Loucy (cell line): ENCODE data around the gene ZCCHC14.
"Not testable (repeated sequence)": the region's sequence is repeated elsewhere in the genome, so short reads cannot be mapped to it uniquely, and the experiment has no call there.

Experiments used
- H2AFZ ChIP-seq: fragments of 200-600 bp; sonication (generic); 2 replicates; pipeline ENCODE4 v1.6.0; 2016; ENCODE audit warnings: antibody characterized with exemption, mild to moderate bottlenecking, low read length, moderate library complexity
- H3F3A ChIP-seq: fragments of 200-600 bp; 2 replicates; pipeline ENCODE4 v1.6.0; 2016; ENCODE audit warnings: antibody characterized with exemption, low read depth, mild to moderate bottlenecking
- H3K27me3 ChIP-seq: fragments of 200-600 bp; sonication (generic); 2 replicates; pipeline ENCODE4 v1.6.1; 2014; ENCODE audit warnings: low read length, mild to moderate bottlenecking; ENCODE audit not compliant: insufficient read depth, poor library complexity, severe bottlenecking
- H3K36me3 ChIP-seq: fragments of 200-600 bp; sonication (generic); 2 replicates; pipeline ENCODE4 v1.6.1; 2016; ENCODE audit warnings: low read length; ENCODE audit not compliant: insufficient read depth
- H3K4me1 ChIP-seq: fragments of 200-600 bp; sonication (generic); 2 replicates; pipeline ENCODE4 v1.5.1; 2014; ENCODE audit warnings: low read length, mild to moderate bottlenecking; ENCODE audit not compliant: insufficient read depth, poor library complexity, severe bottlenecking
- H3K4me2 ChIP-seq: fragments of 200-600 bp; sonication (generic); 2 replicates; pipeline ENCODE4 v1.6.0; 2014; ENCODE audit warnings: antibody characterized with exemption, low read length, low read depth, mild to moderate bottlenecking; ENCODE audit not compliant: poor library complexity, severe bottlenecking
- H3K4me3 ChIP-seq: fragments of 200-600 bp; sonication (generic); 2 replicates; pipeline ENCODE4 v1.5.1; 2014; ENCODE audit warnings: low read length, mild to moderate bottlenecking, mixed read lengths; ENCODE audit not compliant: poor library complexity, severe bottlenecking
- H3K79me2 ChIP-seq: fragments of 200-600 bp; sonication (generic); 2 replicates; pipeline ENCODE4 v1.6.1; 2014; ENCODE audit warnings: low read length; ENCODE audit not compliant: insufficient read depth
- H3K9ac ChIP-seq: fragments of 200-600 bp; sonication (generic); 2 replicates; pipeline ENCODE4 v1.6.0; 2014; ENCODE audit warnings: mild to moderate bottlenecking, low read depth, low read length, moderate library complexity; ENCODE audit not compliant: poor library complexity, severe bottlenecking
- H3K9me2 ChIP-seq: fragments of 200-600 bp; sonication (generic); replicated peaks from 2 replicates; pipeline ENCODE4 v1.6.1; 2016; ENCODE audit warnings: low read depth, low read length, mixed read lengths
- H3K9me3 ChIP-seq: fragments of 200-600 bp; sonication (generic); 2 replicates; pipeline ENCODE4 v1.6.1; 2014; ENCODE audit warnings: mild to moderate bottlenecking, antibody characterized with exemption, low read length, low read depth; ENCODE audit not compliant: insufficient read depth
- H4K20me1 ChIP-seq: fragments of 200-600 bp; sonication (generic); 2 replicates; pipeline ENCODE4 v1.6.0; 2014; ENCODE audit warnings: antibody characterized with exemption, low read length, mild to moderate bottlenecking; ENCODE audit not compliant: insufficient read depth, poor library complexity, severe bottlenecking
- EZH2phosphoT487 ChIP-seq: fragments of 200-600 bp; IDR thresholded peaks from 2 replicates; pipeline ENCODE4 v1.6.1; 2018; ENCODE audit warnings: antibody characterized with exemption, mild to moderate bottlenecking, moderate library complexity, borderline replicate concordance
- TF ChIP-seq, protein P1 (sequence below): fragments of 200-600 bp; sonication (generic); conservative IDR thresholded peaks from 2 replicates; pipeline ENCODE4 v1.5.1; 2014; ENCODE audit warnings: mild to moderate bottlenecking, antibody characterized with exemption, low read length

ZCCHC14 gene

DNA sequence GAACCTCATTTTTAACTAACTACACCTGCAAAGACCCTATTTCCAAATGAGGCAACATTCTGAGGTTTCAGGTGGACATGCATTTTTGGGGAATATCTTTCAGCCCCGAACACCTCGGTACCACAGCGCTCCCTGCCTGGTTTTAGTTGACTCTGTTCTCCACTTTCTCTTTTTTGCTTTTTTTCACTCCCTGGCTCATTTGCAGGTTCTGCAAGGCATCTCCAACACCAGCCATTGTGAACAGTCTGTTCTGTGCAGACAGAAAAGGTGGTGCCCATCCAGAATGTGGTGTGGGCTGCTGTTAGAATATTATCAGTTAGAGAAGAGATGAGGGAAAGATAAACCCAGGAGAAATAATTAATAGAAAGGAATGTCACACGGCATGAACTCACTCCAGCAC lies 32.5 kb upstream of the ZCCHC14 start:
- H4K20me1 ChIP-seq, result no peaks in the 10 kb centered on the region
- H3K79me2 ChIP-seq, result no peaks in the 10 kb centered on the region
- no peak overlapping the region for H3K9ac ChIP-seq
- no peaks in the 10 kb centered on the region for H3K9me3 ChIP-seq
- no peaks in the 10 kb centered on the region for H3K36me3 ChIP-seq
- no peaks in the 10 kb centered on the region for H3K27me3 ChIP-seq
- no peak overlapping the region for H2AFZ ChIP-seq
- no peaks in the 10 kb centered on the region for H3K4me1 ChIP-seq
- no peak overlapping the region for H3K4me2 ChIP-seq
- H3F3A ChIP-seq, result no peaks in the 10 kb centered on the region
- no peak overlapping the region for H3K4me3 ChIP-seq
- no peaks in the 10 kb centered on the region for H3K9me2 ChIP-seq
- TF ChIP-seq, protein P1, sequence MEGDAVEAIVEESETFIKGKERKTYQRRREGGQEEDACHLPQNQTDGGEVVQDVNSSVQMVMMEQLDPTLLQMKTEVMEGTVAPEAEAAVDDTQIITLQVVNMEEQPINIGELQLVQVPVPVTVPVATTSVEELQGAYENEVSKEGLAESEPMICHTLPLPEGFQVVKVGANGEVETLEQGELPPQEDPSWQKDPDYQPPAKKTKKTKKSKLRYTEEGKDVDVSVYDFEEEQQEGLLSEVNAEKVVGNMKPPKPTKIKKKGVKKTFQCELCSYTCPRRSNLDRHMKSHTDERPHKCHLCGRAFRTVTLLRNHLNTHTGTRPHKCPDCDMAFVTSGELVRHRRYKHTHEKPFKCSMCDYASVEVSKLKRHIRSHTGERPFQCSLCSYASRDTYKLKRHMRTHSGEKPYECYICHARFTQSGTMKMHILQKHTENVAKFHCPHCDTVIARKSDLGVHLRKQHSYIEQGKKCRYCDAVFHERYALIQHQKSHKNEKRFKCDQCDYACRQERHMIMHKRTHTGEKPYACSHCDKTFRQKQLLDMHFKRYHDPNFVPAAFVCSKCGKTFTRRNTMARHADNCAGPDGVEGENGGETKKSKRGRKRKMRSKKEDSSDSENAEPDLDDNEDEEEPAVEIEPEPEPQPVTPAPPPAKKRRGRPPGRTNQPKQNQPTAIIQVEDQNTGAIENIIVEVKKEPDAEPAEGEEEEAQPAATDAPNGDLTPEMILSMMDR, result no peak
- no peak for TF ChIP-seq EZH2phosphoT487

DNA sequence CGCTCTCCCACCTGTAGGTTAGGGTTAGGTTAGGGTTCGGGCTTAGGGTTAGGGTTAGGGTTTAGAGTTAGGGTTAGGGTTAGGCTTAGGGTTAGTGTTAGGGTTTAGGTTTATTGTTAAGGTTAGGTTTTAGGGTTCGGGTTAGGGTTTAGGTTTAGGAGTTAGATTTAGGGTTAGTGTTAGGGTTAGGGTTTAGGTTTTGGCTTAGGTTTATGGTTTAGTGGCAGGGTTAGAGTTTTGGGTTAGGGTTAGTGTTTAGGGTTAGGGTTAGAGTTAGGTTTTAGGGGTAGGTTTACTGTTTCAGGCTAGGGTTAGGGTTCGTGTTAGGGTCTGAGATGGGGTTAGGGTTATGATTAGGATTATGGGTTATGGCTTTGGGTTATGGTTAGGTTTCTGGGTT lies 31.6 kb upstream of the ZCCHC14 start:
- H4K20me1 ChIP-seq, result no peaks in the 10 kb centered on the region
- no peak overlapping the region for H3K9ac ChIP-seq
- no peaks in the 10 kb centered on the region for H3K36me3 ChIP-seq
- no peak overlapping the region for H3K4me3 ChIP-seq
- no peaks in the 10 kb centered on the region for H3F3A ChIP-seq
- H3K9me3 ChIP-seq, result no peaks in the 10 kb centered on the region
- H3K79me2 ChIP-seq, result no peaks in the 10 kb centered on the region
- H3K4me1 ChIP-seq, result no peaks in the 10 kb centered on the region
- no peak overlapping the region for H2AFZ ChIP-seq
- no peak for TF ChIP-seq EZH2phosphoT487
- TF ChIP-seq, protein P1, result no peak
- no peak overlapping the region for H3K4me2 ChIP-seq
- no peaks in the 10 kb centered on the region for H3K9me2 ChIP-seq
- H3K27me3 ChIP-seq, result no peaks in the 10 kb centered on the region

DNA sequence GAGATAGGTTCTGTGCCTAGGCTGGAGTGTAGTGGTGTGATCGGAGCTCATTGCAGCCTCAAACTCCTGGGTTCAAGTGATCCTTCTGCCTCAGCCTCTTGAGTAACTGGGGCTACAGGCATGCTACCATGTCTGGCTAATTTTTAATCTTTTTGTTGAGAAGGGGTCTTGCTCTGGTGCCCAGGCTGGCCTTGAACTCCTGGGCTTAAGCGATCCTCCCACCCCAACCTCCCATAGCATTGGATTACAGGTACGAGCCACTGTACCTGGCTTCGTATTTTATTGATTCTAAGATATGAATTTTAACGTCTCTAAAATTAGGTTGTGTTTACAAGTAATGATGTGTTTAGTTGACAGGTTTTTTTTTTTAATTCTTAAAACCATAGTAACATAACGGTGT lies 30.8 kb upstream of the ZCCHC14 start:
- H2AFZ ChIP-seq, result not testable (repeated sequence)

DNA sequence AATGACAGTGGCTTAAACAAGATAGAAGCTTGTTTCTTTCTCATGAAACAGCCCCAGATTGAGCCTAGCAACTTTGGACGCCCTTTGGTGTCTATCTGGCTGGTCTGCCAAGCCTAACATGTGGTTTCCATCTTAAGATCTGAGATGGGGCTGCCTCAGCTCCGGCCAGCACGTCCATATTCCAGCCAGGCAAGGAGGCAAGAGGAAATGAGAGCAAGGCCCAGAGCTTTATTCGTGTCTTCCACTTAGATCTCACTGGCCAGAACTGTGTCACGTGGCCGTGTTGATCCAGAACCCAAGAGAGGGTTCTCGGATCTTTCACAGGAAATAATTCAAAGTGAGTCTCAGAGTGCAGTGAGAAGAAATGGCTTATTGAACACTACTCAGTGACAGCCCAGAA lies 28.9 kb upstream of the ZCCHC14 start:
- not testable (repeated sequence) for H3K79me2 ChIP-seq, H3K4me3 ChIP-seq, H2AFZ ChIP-seq, H3K9me3 ChIP-seq, H3K36me3 ChIP-seq, H4K20me1 ChIP-seq, H3K27me3 ChIP-seq, H3F3A ChIP-seq, H3K4me2 ChIP-seq, H3K9ac ChIP-seq, H3K4me1 ChIP-seq, H3K9me2 ChIP-seq

More for the DNA sequence above, 30.8 kb upstream of the ZCCHC14 start:
- not testable (repeated sequence) for H3K9ac ChIP-seq, H3K4me2 ChIP-seq, H4K20me1 ChIP-seq, H3K4me1 ChIP-seq, H3K4me3 ChIP-seq, H3F3A ChIP-seq, H3K27me3 ChIP-seq, H3K79me2 ChIP-seq, H3K36me3 ChIP-seq, H3K9me3 ChIP-seq, H3K9me2 ChIP-seq

DNA sequence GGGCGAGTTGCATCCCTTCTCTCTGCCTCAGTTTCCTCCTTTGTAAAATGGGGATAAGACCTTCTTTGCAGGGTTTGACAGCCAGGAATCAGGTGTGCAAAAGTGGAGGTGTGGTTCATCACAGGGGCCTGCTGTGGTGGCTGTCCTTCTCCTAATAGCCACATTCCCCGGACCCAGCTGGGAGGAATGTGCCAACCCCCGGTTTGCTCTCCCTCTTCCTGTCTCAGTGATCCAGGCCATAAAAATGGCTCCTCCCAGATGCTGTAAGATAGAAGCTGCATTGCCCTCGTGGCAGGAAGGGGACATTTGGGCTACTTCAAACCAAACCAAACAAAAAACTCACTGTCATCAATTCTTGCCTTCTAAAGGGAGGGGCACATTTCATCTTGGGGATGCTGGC lies 26.3 kb upstream of the ZCCHC14 start:
- H3K27me3 ChIP-seq, H2AFZ ChIP-seq, H3K4me1 ChIP-seq, H3K4me3 ChIP-seq, H4K20me1 ChIP-seq, H3K9me3 ChIP-seq, H3K4me2 ChIP-seq, H3K79me2 ChIP-seq, H3K36me3 ChIP-seq, H3K9ac ChIP-seq, H3F3A ChIP-seq, H3K9me2 ChIP-seq: not testable (repeated sequence)

DNA sequence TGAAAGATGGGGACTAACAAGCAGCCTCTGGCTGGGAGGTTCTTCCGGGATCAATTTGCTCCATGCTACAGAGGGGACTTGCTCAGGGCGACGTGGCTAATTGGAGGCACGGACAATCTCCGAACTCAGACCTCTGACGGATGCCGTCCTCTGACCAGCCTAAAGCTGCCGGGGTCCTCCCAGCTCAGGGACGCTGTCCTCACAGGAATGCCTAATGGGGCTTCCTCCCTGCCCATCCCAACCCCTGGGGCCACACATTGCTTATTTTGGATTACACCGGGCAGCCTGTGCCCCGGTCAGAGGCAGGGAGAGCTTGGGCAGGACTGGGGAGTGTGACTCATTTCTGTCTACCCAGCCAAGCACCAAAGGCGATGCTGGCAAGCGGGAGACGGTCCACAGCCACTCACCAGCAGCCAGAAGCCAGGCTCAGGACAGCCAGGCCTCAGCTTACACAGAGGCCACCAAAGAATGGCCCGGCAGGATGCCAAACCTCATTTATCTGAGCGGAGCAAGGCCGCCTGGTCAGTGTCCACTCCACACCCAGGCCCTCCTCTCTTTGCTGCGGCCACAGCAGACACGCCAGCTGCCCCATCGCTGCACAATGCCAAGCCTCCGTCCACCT lies 25.7 kb upstream of the ZCCHC14 start:
- not testable (repeated sequence) for H3K79me2 ChIP-seq, H3K9me3 ChIP-seq, H3K9ac ChIP-seq, H3K9me2 ChIP-seq, H3K36me3 ChIP-seq, H3F3A ChIP-seq, H4K20me1 ChIP-seq, H2AFZ ChIP-seq, H3K4me3 ChIP-seq, H3K27me3 ChIP-seq, H3K4me1 ChIP-seq, H3K4me2 ChIP-seq
